Sigmoid colon (tissue), 7 donors: ENCODE results near the gene CSKMT. TPM values are rescaled to one million over a fixed set of nuclear protein-coding genes. Genes with fewer than 3 reads are reported as not detected.

Source experiments
- DNase-seq: peaks from one replicate; pipeline ENCODE4 v3.0.0-alpha.2; 2019
- H3K27ac ChIP-seq, 4 donors: fragments of 200-600 bp; sonication (generic); one replicate each; pipeline ENCODE4 v1.5.1; 2016 to 2019; ENCODE audit warnings: mild to moderate bottlenecking in 1 of 4
- H3K27me3 ChIP-seq, 3 donors: fragments of 200-600 bp; sonication (generic); one replicate each; pipeline ENCODE4 v1.5.1; 2019; ENCODE audit warnings: mild to moderate bottlenecking in 1 of 3
- H3K36me3 ChIP-seq, 4 donors: fragments of 200-600 bp; sonication (generic); one replicate each; pipeline ENCODE4 v1.5.1; 2016 to 2019
- H3K4me1 ChIP-seq, 4 donors: fragments of 200-600 bp; sonication (generic); one replicate each; pipeline ENCODE4 v1.5.1; 2017 to 2019
- H3K4me3 ChIP-seq, 4 donors: fragments of 200-600 bp; sonication (generic); one replicate each; pipeline ENCODE4 v1.5.1; 2017 to 2019; ENCODE audit warnings: mild to moderate bottlenecking in 2 of 4, moderate library complexity in 1 of 4
- H3K9me3 ChIP-seq, 4 donors: fragments of 200-600 bp in 3 of 4; sonication (generic) in 3 of 4; one replicate each; pipeline versions ENCODE4 v1.5.1 to v1.6.1; 2013 to 2019
- CTCF ChIP-seq, 4 experiments: fragments of 450-650 bp in 3 of 4; fragments of 200-600 bp in 1 of 4; IDR thresholded peaks; one replicate each; pipeline ENCODE4 v1.5.1; 2016 to 2019; ENCODE audit warnings: antibody characterized with exemption in 4 of 4, mild to moderate bottlenecking in 3 of 4, moderate library complexity in 2 of 4
- EP300 ChIP-seq, 4 donors: sonication (generic); formaldehyde crosslinking; IDR thresholded peaks; one replicate each; pipeline ENCODE4 v1.6.1; 2017; ENCODE audit warnings: antibody characterized with exemption in 4 of 4
- POLR2A ChIP-seq, 2 donors: fragments of 450-650 bp; IDR thresholded peaks; one replicate each; pipeline ENCODE4 v1.6.1; 2016; ENCODE audit warnings: antibody characterized with exemption in 2 of 2, mild to moderate bottlenecking in 2 of 2, moderate library complexity in 2 of 2
- POLR2AphosphoS5 ChIP-seq, 4 donors: sonication (generic); formaldehyde crosslinking; IDR thresholded peaks; one replicate each; pipeline ENCODE4 v1.6.1; 2017; ENCODE audit warnings: antibody characterized with exemption in 4 of 4
- WGBS, 2 donors: extraction: QIAGEN DNeasy Blood & Tissue Kit; methylation state at CpG; one replicate each; pipeline ENCODE4 v1.1.7; 2013; 5-methylcytosine and 5-hydroxymethylcytosine counted together
- intact Hi-C: fragments of 100-400 bp; cut with DNase I; formaldehyde crosslinking; loops from one replicate; pipeline ENCODE4 v1.15.1; 2023
- polyA plus RNA-seq, 3 donors: library from polyadenylated mRNA; stranded (reverse); fragments of 200-250 nt; gene quantifications; one replicate each; pipeline ENCODE4 v1.2.3, GENCODE V29; 2013
- total RNA-seq, 4 donors: library from RNA; depleted of rRNA; stranded (reverse); fragments of >200 nt; gene quantifications; one replicate each; pipeline ENCODE4 v1.1.0, GENCODE V29; 2016
- donor health status: healthy with polysubstance abuse.
- donor health status: Bipolar disorder and iron deficiency.
- donor health status: healthy.

The CSKMT gene
- total and polyA plus RNA-seq, 7 donors, result 1.2 to 19.4 (median 4.2) TPM

GRCh38 chr11:62705413-62705812 is 40.3 kb downstream of the CSKMT start:
- Histone ChIP-seq H3K4me3 (peak overlapping the region in 3 of 4 donors; percentile 49 to 73 (median 66)), H3K36me3 (peaks cover 0 to 19% (median 0%) of the 10 kb centered on the region in 4 donors), H3K27me3 (no peaks in the 10 kb centered on the region), H3K9me3 (no peaks in the 10 kb centered on the region), H3K4me1 (peaks cover 0 to 37% (median 33%) of the 10 kb centered on the region in 4 donors), H3K27ac (peak overlapping the region; percentile 81 to 88 (median 86))
- 24 to 64% methylated on average over 7 of the region's 7 CpGs for WGBS, 2 donors
- intact Hi-C loops, result loop anchor here (5.0 kb wide), 3 partner anchors 38 to 93 kb away; partner anchors contain the start of genes C11orf98, CSKMT, EML3 and INTS5
- TF ChIP-seq CTCF (IDR thresholded peaks at IDR 0.05), result no peak
- no peak for TF ChIP-seq POLR2A (IDR thresholded peaks at IDR 0.05)
- TF ChIP-seq POLR2AphosphoS5 (IDR thresholded peaks at IDR 0.05), result no peak
- no peak for TF ChIP-seq EP300 (IDR thresholded peaks at IDR 0.05)
- no peak for DNase-seq

GRCh38 chr11:62705880-62706849 is 41.1 kb downstream of the CSKMT start:
- peaks cover 0 to 40% (median 36%) of the 10 kb centered on the region in 4 donors for H3K4me1 ChIP-seq
- H3K27me3 ChIP-seq, result no peaks in the 10 kb centered on the region
- H3K9me3 ChIP-seq, result no peaks in the 10 kb centered on the region
- 3 to 7% methylated on average over 73 of the region's 73 CpGs for WGBS, 2 donors
- H3K4me3 ChIP-seq, result peak overlapping the region; percentile 49 to 73 (median 62)
- TF ChIP-seq POLR2AphosphoS5 (IDR thresholded peaks at IDR 0.05), result peak; percentile 53 to 91 (median 77)
- peak; percentile 48 to 60 for TF ChIP-seq POLR2A (IDR thresholded peaks at IDR 0.05)
- TF ChIP-seq EP300 (IDR thresholded peaks at IDR 0.05), result peak in 1 of 4 donors; percentile 6
- TF ChIP-seq CTCF (IDR thresholded peaks at IDR 0.05), result no peak
- peak; percentile 97 for DNase-seq
- H3K36me3 ChIP-seq, result peaks cover 0 to 19% (median 3%) of the 10 kb centered on the region in 4 donors
- intact Hi-C loops, result loop anchor here (5.0 kb wide), 3 partner anchors 39 to 94 kb away; partner anchors contain the start of genes C11orf98, CSKMT, EML3 and INTS5
- peak overlapping the region; percentile 81 to 88 (median 86) for H3K27ac ChIP-seq

GRCh38 chr11:62706850-62707247 is 41.7 kb downstream of the CSKMT start:
- no peaks in the 10 kb centered on the region for H3K9me3 ChIP-seq
- TF ChIP-seq EP300 (IDR thresholded peaks at IDR 0.05), result no peak
- no peak for TF ChIP-seq POLR2A (IDR thresholded peaks at IDR 0.05)
- TF ChIP-seq POLR2AphosphoS5 (IDR thresholded peaks at IDR 0.05), result no peak
- TF ChIP-seq CTCF (IDR thresholded peaks at IDR 0.05), result no peak
- intact Hi-C loops, result loop anchor here (5.0 kb wide), 3 partner anchors 40 to 95 kb away; partner anchors contain the start of genes C11orf98, CSKMT, EML3 and INTS5
- H3K27ac ChIP-seq, result peak overlapping the region; percentile 81 to 88 (median 86)
- DNase-seq, result peak; percentile 61
- peaks cover 0 to 19% (median 6%) of the 10 kb centered on the region in 4 donors for H3K36me3 ChIP-seq
- H3K4me3 ChIP-seq, result peak overlapping the region; percentile 49 to 73 (median 62)
- 77 to 85% methylated on average over 8 of the region's 8 CpGs for WGBS, 2 donors
- peaks cover 0 to 40% (median 36%) of the 10 kb centered on the region in 4 donors for H3K4me1 ChIP-seq
- H3K27me3 ChIP-seq, result no peaks in the 10 kb centered on the region

- intact Hi-C loops, result loop anchor here (5.0 kb wide), 3 partner anchors 40 to 95 kb away; partner anchors contain the start of genes C11orf98, CSKMT, EML3 and INTS5
- peaks cover 0 to 40% (median 36%) of the 10 kb centered on the region in 4 donors for H3K4me1 ChIP-seq
- no peaks in the 10 kb centered on the region for H3K27me3 ChIP-seq
- 83 to 86% methylated on average over 10 of the region's 10 CpGs for WGBS, 2 donors
- peak within 1 kb of the TSS; percentile 88 to 94 (median 92) for H3K27ac ChIP-seq
- H3K36me3 ChIP-seq, result peaks cover 0 to 21% (median 8%) of the 10 kb centered on the region in 4 donors
- no peak for DNase-seq
- H3K9me3 ChIP-seq, result no peaks in the 10 kb centered on the region
- peak within 1 kb of the TSS; percentile 49 to 73 (median 62) for H3K4me3 ChIP-seq
- TF ChIP-seq EP300 (IDR thresholded peaks at IDR 0.05) (no peak), CTCF (IDR thresholded peaks at IDR 0.05) (no peak), POLR2A (IDR thresholded peaks at IDR 0.05) (no peak), POLR2AphosphoS5 (IDR thresholded peaks at IDR 0.05) (no peak)
Measured at GRCh38 chr11:62707277-62707861, 42.3 kb downstream of the CSKMT start, which contains the start of the genes BSCL2 and GNG3. BSCL2 (minus strand) TSS chr11:62707424; CDS start chr11:62707195, 229 bp downstream. GNG3 (plus strand) TSS chr11:62707676; CDS start chr11:62708296, 620 bp downstream.
